ENCODE measurements around the gene IGF1R.

Gene IGF1R

GRCh38 chr15:98986281-98986680 lies 337.9 kb downstream of the IGF1R start:
- Histone ChIP-seq H3K36me3 (ENCODE audit: insufficient read depth, low read length) (no peaks in the 10 kb centered on the region), H3K27me3 (ENCODE audit: insufficient read depth, low read length, poor library complexity) (no peaks in the 10 kb centered on the region)

GRCh38 chr15:98994892-98995291 lies 346.6 kb downstream of the IGF1R start:
- Histone ChIP-seq H4K20me1 (ENCODE audit: insufficient read depth, low read length) (no peaks in the 10 kb centered on the region), H3K9me3 (ENCODE audit: insufficient read depth, low read length, severe bottlenecking) (no peaks in the 10 kb centered on the region), H2AFZ (ENCODE audit: low read depth, low read length) (no peak overlapping the region), H3K9ac (ENCODE audit: low read depth, low read length) (no peak overlapping the region), H3K27me3 (ENCODE audit: insufficient read depth, low read length, poor library complexity) (no peaks in the 10 kb centered on the region), H3K4me3 (ENCODE audit: low read depth in 1 of 2, low read length in 2 of 2) (no peak overlapping the region), H3K27ac (ENCODE audit: low read length) (no peak overlapping the region), H3K79me2 (ENCODE audit: insufficient read depth, low read length) (no peaks in the 10 kb centered on the region), H3K4me1 (ENCODE audit: insufficient read depth, low read length) (peaks cover 6% of the 10 kb centered on the region), H3K4me2 (ENCODE audit: insufficient read depth, low read length) (no peak overlapping the region), H3K36me3 (ENCODE audit: insufficient read depth, low read length) (no peaks in the 10 kb centered on the region)
- no peak for DNase-seq
- TF ChIP-seq CTCF (IDR thresholded peaks at IDR 0.05; ENCODE audit: borderline replicate concordance, extremely low read depth, low read length, poor library complexity, severe bottlenecking) (no peak), EZH2 (IDR thresholded peaks at IDR 0.05; ENCODE audit: borderline replicate concordance, low read depth, low read length, severe bottlenecking) (no peak)
- ATAC-seq (ENCODE audit: insufficient read depth, low read depth): no peak

More at GRCh38 chr15:98986281-98986680, 337.9 kb downstream of the IGF1R start:
- H3K9ac ChIP-seq (ENCODE audit: low read depth, low read length): no peak overlapping the region
- no peak for TF ChIP-seq CTCF (IDR thresholded peaks at IDR 0.05; ENCODE audit: borderline replicate concordance, extremely low read depth, low read length, poor library complexity, severe bottlenecking)
- TF ChIP-seq EZH2 (IDR thresholded peaks at IDR 0.05; ENCODE audit: borderline replicate concordance, low read depth, low read length, severe bottlenecking): no peak
- H3K9me3 ChIP-seq (ENCODE audit: insufficient read depth, low read length, severe bottlenecking): peaks cover 5% of the 10 kb centered on the region
- no peaks in the 10 kb centered on the region for H4K20me1 ChIP-seq (ENCODE audit: insufficient read depth, low read length)
- H2AFZ ChIP-seq (ENCODE audit: low read depth, low read length): no peak overlapping the region
- DNase-seq (no peak), ATAC-seq (ENCODE audit: insufficient read depth, low read depth) (no peak)
- no peak overlapping the region for H3K4me2 ChIP-seq (ENCODE audit: insufficient read depth, low read length)
- H3K4me3 ChIP-seq (ENCODE audit: low read depth in 1 of 2, low read length in 2 of 2): no peak overlapping the region
- H3K79me2 ChIP-seq (ENCODE audit: insufficient read depth, low read length): no peaks in the 10 kb centered on the region
- H3K4me1 ChIP-seq (ENCODE audit: insufficient read depth, low read length): no peaks in the 10 kb centered on the region
- H3K27ac ChIP-seq (ENCODE audit: low read length): no peak overlapping the region

- Histone ChIP-seq H3K4me1 (ENCODE audit: insufficient read depth, low read length) (peaks cover 11% of the 10 kb centered on the region), H3K27me3 (ENCODE audit: insufficient read depth, low read length, poor library complexity) (no peaks in the 10 kb centered on the region), H2AFZ (ENCODE audit: low read depth, low read length) (no peak overlapping the region), H3K9me3 (ENCODE audit: insufficient read depth, low read length, severe bottlenecking) (no peaks in the 10 kb centered on the region), H3K27ac (ENCODE audit: low read length) (no peak overlapping the region), H3K9ac (ENCODE audit: low read depth, low read length) (no peak overlapping the region), H4K20me1 (ENCODE audit: insufficient read depth, low read length) (no peaks in the 10 kb centered on the region), H3K4me3 (ENCODE audit: low read depth in 1 of 2, low read length in 2 of 2) (no peak overlapping the region), H3K4me2 (ENCODE audit: insufficient read depth, low read length) (no peak overlapping the region), H3K79me2 (ENCODE audit: insufficient read depth, low read length) (no peaks in the 10 kb centered on the region), H3K36me3 (ENCODE audit: insufficient read depth, low read length) (no peaks in the 10 kb centered on the region)
- no peak for TF ChIP-seq CTCF (IDR thresholded peaks at IDR 0.05; ENCODE audit: borderline replicate concordance, extremely low read depth, low read length, poor library complexity, severe bottlenecking)
- no peak for TF ChIP-seq EZH2 (IDR thresholded peaks at IDR 0.05; ENCODE audit: borderline replicate concordance, low read depth, low read length, severe bottlenecking)
- DNase-seq (no peak), ATAC-seq (ENCODE audit: insufficient read depth, low read depth) (peak; percentile 31; the same call in 1 of the 3 replicates)
Measured at GRCh38 chr15:98996169-98996568, 347.8 kb downstream of the IGF1R start.

GRCh38 chr15:98996624-98997023 lies 348.3 kb downstream of the IGF1R start:
- Histone ChIP-seq H3K4me3 (ENCODE audit: low read depth in 1 of 2, low read length in 2 of 2) (no peak overlapping the region), H3K4me2 (ENCODE audit: insufficient read depth, low read length) (no peak overlapping the region), H3K9ac (ENCODE audit: low read depth, low read length) (no peak overlapping the region), H3K4me1 (ENCODE audit: insufficient read depth, low read length) (peaks cover 16% of the 10 kb centered on the region), H4K20me1 (ENCODE audit: insufficient read depth, low read length) (no peaks in the 10 kb centered on the region), H3K27ac (ENCODE audit: low read length) (no peak overlapping the region), H3K36me3 (ENCODE audit: insufficient read depth, low read length) (no peaks in the 10 kb centered on the region), H3K9me3 (ENCODE audit: insufficient read depth, low read length, severe bottlenecking) (no peaks in the 10 kb centered on the region), H2AFZ (ENCODE audit: low read depth, low read length) (no peak overlapping the region), H3K27me3 (ENCODE audit: insufficient read depth, low read length, poor library complexity) (no peaks in the 10 kb centered on the region), H3K79me2 (ENCODE audit: insufficient read depth, low read length) (no peaks in the 10 kb centered on the region)
- ATAC-seq (ENCODE audit: insufficient read depth, low read depth) (no peak), DNase-seq (no peak)
- TF ChIP-seq CTCF (IDR thresholded peaks at IDR 0.05; ENCODE audit: borderline replicate concordance, extremely low read depth, low read length, poor library complexity, severe bottlenecking): no peak
- no peak for TF ChIP-seq EZH2 (IDR thresholded peaks at IDR 0.05; ENCODE audit: borderline replicate concordance, low read depth, low read length, severe bottlenecking)

All from DND-41 (cell line).